GM19468 (cell line): ENCODE measurements around the gene DDX23.

Experiments
- ATAC-seq: cut with Tn5 transposase; IDR thresholded peaks from one replicate; pipeline ENCODE4 v1.9.1; 2021; ENCODE audit warnings: mild to moderate bottlenecking, moderate library complexity, moderate number of reproducible peaks; ENCODE audit not compliant: unreplicated experiment; ENCODE audit errors: extremely low read depth

The DDX23 gene

DNA sequence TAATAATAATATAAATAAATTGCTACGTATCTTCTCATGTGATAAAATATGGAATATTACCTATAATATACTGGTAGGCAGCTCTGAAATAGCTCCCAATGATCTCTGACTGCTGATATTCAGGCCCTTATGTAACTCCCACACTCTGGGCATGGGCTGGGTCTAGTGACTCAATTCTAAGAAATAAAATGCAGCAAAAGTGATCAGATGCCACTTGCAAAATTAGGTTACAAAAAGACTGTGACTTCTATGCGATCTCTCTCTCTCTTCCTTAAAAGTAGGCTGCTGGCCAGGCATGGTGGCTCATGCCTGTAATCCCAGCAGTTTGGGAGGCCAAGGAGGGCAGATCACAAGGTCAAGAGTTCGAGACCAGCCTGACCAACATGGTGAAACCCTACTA lies 44.0 kb downstream of the DDX23 start:
- no peak for ATAC-seq

DNA sequence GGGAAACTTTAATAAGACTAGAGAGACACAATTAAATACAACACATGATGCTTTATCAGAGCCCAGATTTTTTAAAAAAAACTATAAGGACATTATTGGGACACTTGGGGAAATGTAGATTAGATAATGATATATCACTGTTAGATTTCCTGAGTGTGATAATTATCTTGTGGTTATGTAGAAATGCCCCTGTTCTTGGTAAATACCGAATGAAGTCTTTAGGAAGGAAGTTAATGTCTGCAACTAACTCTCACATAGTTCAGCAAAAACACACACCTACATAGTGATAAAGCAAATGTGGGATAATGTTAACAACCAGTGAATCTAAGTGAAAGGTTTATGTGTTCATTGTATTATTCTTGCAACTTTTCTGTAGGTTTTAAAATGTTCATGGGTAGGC lies 48.3 kb downstream of the DDX23 start:
- ATAC-seq, result no peak

DNA sequence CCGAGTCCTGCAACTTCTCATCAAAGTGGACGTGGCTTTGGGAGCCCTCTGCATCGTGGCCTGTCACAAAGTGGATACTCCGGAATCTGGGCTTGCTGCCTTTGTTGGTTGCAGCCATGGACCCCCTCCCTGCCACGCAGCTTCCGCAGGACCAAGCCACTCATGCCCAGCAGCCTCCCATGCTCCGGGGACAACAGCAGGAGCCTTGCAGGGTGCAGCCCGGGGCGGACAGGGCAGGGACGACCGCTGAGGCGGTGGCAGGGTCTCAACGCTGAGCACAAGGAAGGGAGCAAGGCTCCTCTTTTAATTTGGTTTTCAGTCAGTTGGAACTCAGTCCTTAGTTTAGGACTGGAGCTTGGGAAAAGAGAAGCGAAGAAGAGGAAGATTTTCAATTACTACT lies 51.0 kb downstream of the DDX23 start:
- no peak for ATAC-seq

DNA sequence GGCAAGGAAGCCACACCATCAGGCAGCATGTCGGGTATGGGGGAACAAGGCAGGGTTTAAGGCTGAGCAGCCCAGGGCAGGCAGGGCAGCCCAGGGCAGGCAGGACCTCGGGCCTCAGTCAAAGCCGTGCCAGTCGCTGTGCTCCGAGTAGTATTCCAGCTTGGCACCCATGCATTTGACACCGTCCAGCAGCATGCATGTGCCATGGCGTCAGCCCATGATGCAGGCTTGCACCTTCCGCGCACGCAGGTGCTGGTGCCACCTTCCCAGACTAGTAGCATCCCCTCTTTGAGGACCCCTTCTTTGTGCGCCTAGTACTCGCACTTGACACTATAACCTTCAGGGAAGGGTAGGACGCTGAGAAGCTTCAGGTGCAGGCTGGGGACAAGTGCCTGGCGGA lies 51.5 kb downstream of the DDX23 start:
- ATAC-seq, result no peak

DNA sequence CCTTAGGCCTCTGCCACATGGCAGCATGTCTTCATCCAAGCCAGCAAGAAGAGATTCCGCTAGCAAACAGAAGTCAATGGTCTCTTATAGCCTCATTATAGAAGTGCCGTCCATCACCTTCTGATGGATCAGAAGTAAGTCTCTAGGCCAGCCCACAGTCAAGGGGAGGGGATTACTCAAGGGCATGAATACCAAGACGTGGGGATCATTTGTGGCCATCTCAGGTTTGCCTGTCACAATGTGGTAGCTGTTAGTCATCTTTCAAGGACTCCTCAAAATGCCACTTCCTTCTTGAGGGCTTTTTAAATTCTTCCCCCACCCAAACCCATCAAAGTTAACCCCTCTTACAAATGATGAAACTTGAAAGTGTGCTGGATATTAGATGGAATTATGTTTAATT lies 55.0 kb downstream of the DDX23 start:
- no peak for ATAC-seq

DNA sequence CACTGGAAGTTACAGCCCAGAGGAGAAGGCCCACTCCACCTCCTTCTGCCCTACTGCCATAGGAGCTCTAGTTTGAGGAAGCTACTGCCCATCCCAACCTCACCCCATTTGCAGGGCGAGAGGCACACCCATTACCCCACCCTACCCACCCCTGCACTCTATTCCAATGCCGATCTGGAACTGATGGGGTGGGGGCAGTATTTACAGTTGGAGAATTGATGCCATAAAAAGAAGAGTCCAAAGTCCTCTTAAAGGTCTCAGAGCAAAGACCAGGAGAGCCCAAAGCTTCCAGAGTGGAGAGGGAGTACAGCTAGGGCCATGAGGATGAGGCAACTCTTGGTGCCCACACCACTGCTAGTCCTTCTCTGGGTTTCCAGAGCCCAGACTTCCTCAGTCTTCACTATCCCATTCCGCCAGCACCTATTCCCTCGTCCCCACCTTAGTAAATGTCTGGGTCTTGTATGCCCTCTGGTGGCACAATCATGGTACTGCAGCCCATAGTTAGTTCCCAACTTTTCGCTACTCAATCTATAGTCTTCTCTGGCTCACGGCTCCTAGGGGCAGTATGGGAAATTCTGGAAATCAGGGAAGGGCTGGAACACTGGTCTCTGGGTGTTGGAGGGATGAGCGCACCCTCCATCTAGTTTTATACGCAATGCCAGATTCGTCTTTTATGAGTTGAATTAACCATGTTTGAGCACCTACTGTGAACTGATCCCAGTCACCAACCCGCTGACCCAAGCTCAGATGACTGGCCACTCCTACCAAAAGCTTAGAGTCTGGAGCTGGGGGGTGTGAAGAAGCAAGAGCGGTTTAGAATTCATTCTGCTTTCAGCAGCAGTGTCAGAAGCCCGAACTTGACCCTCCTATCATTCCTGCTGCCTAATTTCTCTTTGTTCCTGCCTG lies 56.2 kb downstream of the DDX23 start:
- ATAC-seq, result no peak

DNA sequence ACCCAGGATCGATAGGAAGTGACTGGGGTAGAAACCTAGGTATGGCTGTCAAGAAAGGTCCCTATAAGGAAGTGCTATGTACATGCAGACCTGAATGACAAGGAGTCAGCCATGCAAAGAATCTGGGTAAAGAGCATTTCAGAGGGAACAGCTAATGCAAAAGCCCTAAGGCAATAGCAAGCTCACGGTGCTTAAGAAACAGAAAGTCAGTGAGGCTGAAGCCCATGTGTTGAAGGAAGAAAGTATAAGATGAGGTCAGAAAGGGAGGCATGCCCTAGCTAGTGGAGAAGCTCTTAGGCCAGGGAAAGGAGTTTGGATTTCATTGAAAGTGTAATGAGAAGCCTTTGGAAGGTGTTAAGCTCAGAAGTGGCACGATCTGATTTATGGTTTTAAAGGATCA lies 57.1 kb downstream of the DDX23 start:
- no peak for ATAC-seq

DNA sequence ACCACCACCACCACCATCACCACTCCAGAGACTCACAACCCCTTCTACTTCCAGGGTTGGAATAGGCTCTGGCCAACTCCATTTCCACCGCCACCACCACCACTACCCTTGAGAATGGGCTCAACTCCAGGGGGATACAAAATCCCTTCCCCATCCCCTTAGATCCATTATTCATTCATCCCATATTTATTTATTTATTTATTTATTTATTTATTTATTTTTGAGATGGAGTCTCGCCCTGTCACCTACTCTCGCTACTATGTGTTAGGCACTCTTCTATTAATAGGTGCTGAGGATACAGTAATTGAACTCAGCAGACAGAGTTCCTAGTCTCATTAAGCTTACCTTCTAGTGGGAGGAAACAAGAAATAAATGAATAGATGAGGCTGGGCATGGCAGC lies 58.3 kb downstream of the DDX23 start:
- no peak for ATAC-seq

DNA sequence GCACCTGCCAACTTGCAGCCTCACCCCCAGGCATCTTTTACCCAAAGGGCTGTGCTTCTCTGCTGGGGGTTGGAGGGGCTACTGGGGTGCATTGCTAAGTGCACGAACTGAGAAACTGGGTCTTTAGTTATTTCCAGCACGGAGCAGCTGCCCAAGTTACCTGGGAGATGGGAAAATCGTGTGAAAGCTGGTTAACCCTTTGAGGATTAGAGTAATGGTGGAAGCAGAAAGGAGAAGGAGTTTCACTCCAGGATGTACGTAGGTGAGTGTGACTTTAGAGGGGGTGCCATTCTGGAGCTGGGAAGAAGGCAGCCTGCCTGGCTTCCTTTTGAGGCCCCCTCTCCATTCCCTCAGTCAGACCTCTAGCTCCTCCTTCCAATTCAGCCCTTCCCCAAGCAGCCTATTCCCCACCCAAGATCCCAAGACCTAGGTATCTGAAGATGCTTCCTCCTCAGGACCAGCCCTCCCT lies 62.1 kb downstream of the DDX23 start:
- ATAC-seq, result no peak

DNA sequence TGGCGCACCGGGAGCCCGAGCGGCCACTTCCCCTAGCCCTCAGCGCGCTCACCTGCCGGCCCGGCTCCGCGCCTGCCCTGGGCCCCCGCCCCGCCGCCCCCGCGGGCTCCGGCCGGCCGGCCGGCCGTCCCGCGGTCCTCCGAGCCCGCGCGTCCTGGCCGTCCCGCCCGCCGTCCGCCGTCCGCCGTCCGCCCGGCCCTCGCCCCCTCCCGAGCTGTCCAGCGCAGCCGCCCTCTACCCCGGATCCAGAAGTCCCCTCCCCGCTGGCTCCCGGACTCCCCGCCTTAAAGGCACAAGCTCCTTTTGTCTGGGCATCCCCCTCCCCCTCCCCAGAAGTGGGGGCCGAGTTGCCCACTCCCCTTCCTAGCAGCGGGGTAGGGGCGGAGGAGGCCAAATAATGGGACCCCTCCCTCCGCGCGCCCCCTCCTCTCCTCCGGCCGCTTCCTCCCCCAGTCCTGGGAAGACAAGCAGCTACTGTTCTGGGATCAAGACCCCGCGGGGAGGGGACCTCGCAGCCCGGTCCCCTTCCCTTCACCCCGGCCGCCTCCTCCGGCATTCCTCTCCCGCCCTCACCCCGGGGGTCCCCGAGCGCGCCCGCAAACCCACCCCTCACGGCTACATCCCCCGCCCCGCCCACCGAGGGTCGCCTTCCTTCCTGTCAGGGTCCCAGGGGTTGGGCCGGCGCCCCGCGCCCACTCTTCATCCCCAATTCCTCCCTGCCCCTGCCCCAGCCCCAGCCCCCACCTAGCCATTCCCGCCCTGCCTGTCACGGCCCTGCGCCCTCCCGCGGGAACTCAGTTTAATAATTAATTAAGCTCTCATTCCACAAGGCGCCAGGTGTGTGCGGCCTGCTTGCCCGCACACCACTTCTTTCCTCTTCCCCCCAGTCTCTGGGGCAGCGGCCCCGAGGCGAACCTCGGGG lies 62.8 kb downstream of the DDX23 start, which contains the start of gene ADCY6:
Gene ADCY6 (minus strand): TSS at position 236 of the 922 bp plus-strand sequence. CDS start 5,655 bp downstream, outside the sequence.
- ATAC-seq, result no peak

DNA sequence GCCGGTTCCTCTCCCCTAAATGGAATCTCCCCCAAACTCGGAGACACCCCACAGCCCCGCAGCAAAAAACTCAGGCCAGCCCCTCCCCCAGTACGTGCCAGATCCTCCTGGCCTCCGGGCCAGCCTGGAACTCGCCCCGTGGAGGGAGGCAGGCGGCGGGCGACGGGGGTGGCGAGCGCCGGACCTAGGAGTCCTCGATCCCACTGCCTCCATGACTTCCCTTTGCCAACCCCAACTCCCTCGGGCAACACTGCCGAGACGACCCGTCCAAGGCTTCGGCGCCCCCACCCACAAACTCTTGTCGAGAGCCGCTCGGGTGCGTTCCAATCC lies 63.5 kb downstream of the DDX23 start:
- ATAC-seq, result no peak

DNA sequence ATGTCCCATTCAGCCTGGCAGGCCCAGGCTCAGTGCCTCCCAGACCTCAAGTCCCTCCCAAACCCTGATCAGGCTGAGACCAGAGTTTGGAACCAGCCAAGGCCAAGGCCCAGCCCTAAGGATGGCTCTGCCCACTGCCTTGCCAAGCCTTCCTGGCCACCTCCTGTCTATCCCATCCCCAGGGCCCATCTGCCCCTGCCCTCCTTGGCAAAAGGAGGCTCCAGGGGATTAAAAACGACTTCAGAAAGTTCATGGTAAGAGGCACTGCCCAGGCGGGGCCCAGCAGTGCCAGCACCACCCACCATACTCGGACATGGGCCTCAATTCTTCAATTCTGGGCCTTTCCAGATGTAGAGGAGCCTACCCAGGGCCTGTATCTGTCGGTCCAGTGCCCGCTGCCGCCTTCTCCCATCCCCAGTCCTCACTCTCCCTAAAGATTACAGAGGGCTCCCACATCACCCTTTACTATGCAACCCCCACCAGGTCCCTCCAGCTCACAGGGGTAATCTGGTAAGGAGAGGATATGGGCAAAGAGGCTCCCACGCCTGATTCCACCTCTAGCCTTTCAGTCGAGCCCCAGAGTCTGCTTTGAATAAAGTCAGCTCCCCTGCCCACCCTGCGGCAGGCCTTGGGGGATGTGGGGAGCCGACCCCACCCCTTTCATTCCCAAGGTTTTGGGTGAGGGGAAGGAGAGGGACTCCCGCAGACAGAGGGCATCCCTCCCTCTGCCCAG lies 64.0 kb downstream of the DDX23 start:
- ATAC-seq, result no peak

DNA sequence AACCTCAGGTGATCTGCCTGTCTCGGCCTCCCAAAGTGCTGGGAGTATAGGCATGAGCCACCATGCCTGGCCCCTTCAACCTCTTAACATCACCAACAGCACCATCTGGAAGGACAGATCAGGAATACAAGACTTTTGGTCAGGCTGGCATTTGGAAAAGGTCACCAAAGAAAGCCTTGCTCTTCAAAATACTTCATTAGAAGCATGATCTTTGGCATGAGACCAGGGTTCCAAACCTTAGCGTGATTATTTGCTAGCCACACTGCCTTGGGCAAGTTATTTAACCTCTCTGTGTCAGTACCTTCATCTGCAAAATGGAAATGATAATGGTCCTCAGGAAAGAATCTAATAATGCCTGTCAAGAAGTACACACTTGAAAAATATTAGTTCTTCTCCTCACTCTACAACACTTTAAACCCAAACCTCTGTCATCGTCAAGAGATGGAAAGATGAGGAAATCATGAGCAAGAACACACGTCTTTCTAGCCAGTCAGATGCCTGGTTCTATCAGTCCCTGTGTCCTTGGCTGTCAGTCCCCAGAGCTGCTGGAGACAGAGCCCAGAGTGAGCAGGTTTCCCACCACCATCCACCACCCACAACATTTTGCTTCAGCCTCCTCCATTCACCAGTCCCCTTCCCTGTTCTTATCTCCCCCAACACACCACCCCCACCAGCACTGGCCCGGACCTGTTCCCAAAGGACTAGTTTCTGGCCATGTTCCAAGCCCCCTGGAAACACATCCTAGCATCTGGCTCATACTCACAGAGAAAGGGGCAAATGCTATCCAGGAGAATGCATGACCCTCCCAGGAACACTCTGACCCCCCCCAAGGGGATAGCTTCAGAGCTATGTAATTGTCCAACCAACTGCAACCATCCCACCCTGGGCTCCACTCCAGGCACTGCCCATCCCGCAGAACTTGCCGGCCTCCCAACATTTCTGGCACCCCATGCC lies 65.1 kb downstream of the DDX23 start:
- ATAC-seq, result no peak

DNA sequence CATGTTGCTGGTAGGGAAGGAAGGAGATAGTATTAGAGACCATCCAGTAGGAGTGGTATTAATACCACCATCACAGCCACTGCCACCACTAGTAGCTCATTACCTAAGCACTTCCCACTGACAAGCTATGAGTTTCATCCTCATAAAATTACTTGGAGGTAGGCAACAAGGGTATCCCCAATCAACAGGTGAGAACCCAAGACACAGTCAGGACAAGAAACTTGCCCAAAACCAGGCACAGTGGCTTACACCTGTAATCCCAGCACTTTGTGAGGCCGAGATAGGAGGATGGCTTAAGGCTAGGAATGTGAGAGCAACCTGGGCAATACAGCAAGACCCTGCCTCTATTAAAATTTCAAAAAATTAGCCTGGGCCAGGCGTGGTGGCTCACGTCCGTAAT lies 68.5 kb downstream of the DDX23 start:
- ATAC-seq, result no peak

DNA sequence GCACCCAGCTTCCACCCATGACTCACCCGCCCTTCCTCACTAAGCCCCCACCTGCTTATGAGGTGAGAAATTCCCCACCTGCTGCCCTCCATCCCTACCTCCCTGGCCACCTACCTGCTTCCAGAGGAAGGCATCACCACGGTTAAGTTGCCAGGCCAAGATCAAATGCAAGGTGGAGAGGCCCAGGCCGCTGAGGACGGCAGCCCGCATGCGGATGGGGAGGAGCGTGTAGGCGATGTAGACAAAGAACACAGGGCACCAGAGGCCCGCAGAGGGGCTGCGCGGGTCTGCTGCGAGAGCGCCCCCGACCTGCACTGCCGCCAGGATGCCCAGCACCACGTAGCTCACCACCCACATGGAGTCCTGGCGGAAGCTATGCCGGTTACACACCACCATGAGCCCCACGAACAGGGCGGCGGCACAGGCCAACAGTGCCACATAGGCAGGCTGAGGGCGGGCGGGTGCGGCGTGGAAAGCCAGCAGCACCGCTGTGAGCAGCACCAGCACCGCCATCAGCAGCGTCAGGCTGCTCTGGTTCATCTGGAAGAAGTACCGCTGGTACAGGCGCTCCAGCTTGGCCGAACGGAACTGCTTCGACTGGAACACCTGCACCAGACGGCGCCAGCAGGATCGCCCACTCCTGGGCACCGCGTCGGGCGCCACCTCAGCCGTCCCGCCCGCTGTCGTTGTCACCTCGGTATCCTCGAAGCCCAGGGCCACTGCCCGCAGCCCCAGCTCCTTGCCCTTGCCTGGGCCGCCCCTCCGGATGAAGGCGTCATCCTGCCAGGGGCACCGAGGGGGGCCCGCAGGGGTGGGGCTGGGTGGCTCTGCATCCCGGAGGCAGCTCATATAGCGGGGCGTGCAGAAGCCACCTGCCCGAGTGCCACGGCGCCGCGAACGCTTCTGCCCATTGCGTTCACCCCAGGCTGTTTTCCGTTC lies 69.2 kb downstream of the DDX23 start:
- no peak for ATAC-seq

DNA sequence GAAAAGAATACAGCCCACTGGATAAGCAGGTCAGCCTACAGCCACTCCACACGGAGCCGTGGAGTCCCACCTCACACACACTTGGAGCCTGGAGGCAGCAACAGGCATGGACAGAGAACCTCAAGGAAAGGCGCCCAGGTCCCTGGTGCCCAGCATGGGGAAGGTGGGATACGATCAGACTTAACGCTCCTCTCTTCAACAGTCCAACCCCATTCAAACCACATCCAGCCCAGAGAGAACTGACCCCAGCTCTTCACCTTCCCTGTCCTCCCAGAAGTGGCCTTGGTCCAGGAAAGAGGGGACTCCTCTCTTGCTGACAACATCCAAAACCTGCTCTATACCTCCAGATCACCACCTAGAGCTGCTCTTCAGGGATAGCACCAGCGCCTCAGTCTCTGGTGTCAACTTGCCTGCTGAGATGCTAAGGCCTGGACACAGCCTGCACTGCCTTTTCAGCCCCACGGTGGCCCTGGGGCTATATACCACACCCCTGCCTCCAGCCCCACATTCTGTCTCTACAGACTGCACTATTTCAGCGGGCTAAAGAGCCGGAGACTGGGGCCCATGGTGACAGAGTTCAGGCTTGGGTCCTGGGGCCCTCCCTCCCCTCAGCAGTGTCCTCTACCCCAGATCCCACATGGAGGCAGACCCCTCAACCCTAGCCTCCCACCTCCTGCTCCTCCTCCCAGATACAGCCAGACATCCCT lies 70.1 kb downstream of the DDX23 start:
- no peak for ATAC-seq

DNA sequence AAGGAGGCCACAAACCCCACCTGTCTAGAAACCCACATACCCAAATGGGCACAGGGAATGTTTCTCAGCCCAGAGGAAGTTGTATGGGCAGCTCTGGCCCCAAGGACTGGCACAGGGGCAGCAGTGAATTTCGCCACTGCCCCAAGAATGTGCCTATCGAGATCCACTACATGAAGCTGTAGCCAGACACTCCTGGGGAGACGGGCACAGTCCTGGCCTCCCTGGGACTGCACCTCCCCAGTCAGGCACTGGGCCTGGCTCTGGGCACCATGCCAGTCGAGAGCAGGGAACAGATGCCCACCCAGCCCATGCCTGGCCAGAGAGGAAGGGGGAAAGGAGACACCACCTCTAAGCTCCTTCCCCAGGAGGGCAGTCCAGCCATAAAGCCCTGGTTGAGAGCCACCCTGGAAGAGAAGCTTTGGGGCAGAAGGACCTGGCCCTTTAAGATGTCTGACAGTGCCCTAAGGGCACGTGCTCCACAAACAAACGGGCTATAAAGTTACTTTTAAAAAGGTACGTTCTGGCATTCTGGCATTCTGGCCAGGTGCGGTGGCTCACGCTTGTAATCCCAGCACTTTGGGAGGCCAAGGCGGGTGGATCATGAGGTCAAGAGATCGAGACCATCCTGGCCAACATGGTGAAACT lies 71.5 kb downstream of the DDX23 start:
- ATAC-seq, result no peak
